Tibial artery (tissue), 4 donors: ENCODE data around the gene ARHGAP19.

Source experiments
- DNase-seq, 2 donors: peaks; one replicate each; pipeline ENCODE4 v3.0.0-alpha.2; 2019
- H3K27ac ChIP-seq, 2 donors: fragments of 200-600 bp; sonication (generic) in 1 of 2; 1 replicate in 1 of 2; 2 replicates in 1 of 2; pipeline ENCODE4 v1.5.1; 2018 to 2019; ENCODE audit warnings: mild to moderate bottlenecking in 1 of 2
- H3K27me3 ChIP-seq, 2 donors: fragments of 200-600 bp; sonication (generic) in 1 of 2; one replicate each; pipeline versions ENCODE4 v1.5.1 to v1.6.0; 2016 to 2019
- H3K36me3 ChIP-seq, 3 donors: fragments of 200-600 bp; sonication (generic) in 2 of 3; one replicate each; pipeline ENCODE4 v1.5.1; 2016 to 2019; ENCODE audit warnings: mild to moderate bottlenecking in 2 of 3
- H3K4me1 ChIP-seq, 4 donors: fragments of 200-600 bp; sonication (generic) in 2 of 4; 1 replicate in 3 of 4; 2 replicates in 1 of 4; pipeline ENCODE4 v1.5.1; 2016 to 2019
- H3K4me3 ChIP-seq, 2 donors: fragments of 200-600 bp; sonication (generic) in 1 of 2; 1 replicate in 1 of 2; 2 replicates in 1 of 2; pipeline ENCODE4 v1.5.1; 2018 to 2019; ENCODE audit warnings: mild to moderate bottlenecking in 2 of 2
- H3K9me3 ChIP-seq, 3 donors: fragments of 200-600 bp; sonication (generic) in 1 of 3; one replicate each; pipeline ENCODE4 v1.5.1; 2016 to 2019
- intact Hi-C: fragments of 100-400 bp; cut with DNase I; formaldehyde crosslinking; loops from one replicate; pipeline ENCODE4 v1.15.0; 2023; ENCODE audit warnings: low total_unique reads
- TF ChIP-seq, protein P1 (sequence below), 2 experiments: fragments of 200-600 bp in 1 of 2; fragments of 450-650 bp in 1 of 2; IDR thresholded peaks; one replicate each; pipeline ENCODE4 v1.5.1; 2017 to 2019; ENCODE audit warnings: antibody characterized with exemption in 2 of 2, mild to moderate bottlenecking in 1 of 2, moderate library complexity in 1 of 2

The ARHGAP19 gene

DNA sequence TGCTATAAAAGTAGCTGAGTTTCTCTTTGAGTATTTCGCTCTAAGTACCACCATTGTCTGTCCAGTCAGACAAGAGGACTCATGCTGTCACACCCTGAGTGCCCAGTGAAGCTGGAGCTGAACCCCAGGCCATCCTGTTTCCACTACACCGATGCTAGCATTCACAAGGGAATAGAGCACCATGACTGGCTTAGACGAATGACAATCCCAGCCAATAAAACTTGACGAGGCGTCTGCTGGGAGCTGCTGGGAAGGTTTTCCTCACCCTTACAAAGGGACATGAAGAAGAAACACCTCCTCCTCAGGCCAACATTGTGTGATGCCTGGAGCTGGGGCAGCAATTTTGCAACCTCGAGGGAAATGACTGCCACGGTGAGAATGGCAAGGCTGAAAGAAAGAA is 89.2 kb downstream of the ARHGAP19 start:
- H3K36me3 ChIP-seq, result no peaks in the 10 kb centered on the region
- no peaks in the 10 kb centered on the region for H3K4me1 ChIP-seq
- no peak for DNase-seq
- intact Hi-C loops, result no loop called here
- H3K27me3 ChIP-seq, result peaks cover 0 to 38% of the 10 kb centered on the region in 2 donors
- H3K27ac ChIP-seq, result no peak overlapping the region
- TF ChIP-seq, protein P1, sequence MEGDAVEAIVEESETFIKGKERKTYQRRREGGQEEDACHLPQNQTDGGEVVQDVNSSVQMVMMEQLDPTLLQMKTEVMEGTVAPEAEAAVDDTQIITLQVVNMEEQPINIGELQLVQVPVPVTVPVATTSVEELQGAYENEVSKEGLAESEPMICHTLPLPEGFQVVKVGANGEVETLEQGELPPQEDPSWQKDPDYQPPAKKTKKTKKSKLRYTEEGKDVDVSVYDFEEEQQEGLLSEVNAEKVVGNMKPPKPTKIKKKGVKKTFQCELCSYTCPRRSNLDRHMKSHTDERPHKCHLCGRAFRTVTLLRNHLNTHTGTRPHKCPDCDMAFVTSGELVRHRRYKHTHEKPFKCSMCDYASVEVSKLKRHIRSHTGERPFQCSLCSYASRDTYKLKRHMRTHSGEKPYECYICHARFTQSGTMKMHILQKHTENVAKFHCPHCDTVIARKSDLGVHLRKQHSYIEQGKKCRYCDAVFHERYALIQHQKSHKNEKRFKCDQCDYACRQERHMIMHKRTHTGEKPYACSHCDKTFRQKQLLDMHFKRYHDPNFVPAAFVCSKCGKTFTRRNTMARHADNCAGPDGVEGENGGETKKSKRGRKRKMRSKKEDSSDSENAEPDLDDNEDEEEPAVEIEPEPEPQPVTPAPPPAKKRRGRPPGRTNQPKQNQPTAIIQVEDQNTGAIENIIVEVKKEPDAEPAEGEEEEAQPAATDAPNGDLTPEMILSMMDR (IDR thresholded peaks at IDR 0.05), result no peak
- no peaks in the 10 kb centered on the region for H3K9me3 ChIP-seq
- H3K4me3 ChIP-seq, result no peak overlapping the region

DNA sequence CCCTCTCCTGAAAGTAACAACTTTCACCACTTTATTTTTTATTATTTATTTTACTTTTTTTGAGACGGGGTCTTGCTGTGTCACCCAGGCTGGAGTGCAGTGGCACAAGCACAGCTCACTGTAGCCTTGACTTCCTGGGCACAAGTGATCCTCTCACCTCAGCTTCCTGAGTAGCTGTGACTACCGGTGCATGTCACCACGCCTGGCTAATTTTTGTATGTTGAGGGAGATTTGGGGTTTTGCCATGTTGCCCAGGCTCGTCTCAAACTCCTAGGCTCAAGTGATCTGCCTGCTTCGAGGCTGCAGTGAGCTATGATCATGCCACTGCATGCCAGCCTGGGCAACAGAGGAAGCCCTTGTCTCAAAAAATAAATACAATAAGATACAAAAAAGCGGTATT is 91.8 kb downstream of the ARHGAP19 start:
- TF ChIP-seq, protein P1 (IDR thresholded peaks at IDR 0.05), result no peak

DNA sequence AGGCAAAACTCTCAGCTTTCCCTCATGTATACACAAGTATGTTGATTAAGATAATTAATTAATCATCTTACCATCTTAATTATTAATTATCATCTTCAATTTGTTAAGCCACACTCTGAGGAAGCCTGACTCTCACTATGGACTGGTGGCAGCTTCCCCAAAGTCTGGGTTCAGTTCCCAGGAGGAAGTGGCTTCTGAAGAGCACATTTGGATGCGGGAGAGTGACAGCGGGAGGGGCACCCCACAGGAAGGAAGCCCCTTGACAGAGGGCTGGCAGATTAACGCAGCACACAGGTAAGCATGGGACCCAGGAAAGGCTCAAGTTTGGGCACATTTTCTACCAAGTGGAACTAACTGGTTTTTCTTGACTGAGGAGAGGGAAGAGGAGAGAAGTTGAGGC is 93.3 kb downstream of the ARHGAP19 start:
- Histone ChIP-seq H3K27me3 (peaks cover 0 to 38% of the 10 kb centered on the region in 2 donors), H3K27ac (no peak overlapping the region), H3K4me1 (peaks cover 0 to 12% (median 8%) of the 10 kb centered on the region in 4 donors), H3K4me3 (no peak overlapping the region), H3K36me3 (no peaks in the 10 kb centered on the region), H3K9me3 (no peaks in the 10 kb centered on the region)
- intact Hi-C loops, result no loop called here
- no peak for DNase-seq
- TF ChIP-seq, protein P1 (IDR thresholded peaks at IDR 0.05), result no peak

More for the DNA sequence above, 91.8 kb downstream of the ARHGAP19 start:
- intact Hi-C loops, result no loop called here
- Histone ChIP-seq H3K27me3 (peaks cover 0 to 37% of the 10 kb centered on the region in 2 donors), H3K4me1 (peaks cover 0 to 10% (median 8%) of the 10 kb centered on the region in 4 donors), H3K27ac (no peak overlapping the region), H3K9me3 (no peaks in the 10 kb centered on the region), H3K4me3 (no peak overlapping the region), H3K36me3 (no peaks in the 10 kb centered on the region)
- DNase-seq, result no peak

DNA sequence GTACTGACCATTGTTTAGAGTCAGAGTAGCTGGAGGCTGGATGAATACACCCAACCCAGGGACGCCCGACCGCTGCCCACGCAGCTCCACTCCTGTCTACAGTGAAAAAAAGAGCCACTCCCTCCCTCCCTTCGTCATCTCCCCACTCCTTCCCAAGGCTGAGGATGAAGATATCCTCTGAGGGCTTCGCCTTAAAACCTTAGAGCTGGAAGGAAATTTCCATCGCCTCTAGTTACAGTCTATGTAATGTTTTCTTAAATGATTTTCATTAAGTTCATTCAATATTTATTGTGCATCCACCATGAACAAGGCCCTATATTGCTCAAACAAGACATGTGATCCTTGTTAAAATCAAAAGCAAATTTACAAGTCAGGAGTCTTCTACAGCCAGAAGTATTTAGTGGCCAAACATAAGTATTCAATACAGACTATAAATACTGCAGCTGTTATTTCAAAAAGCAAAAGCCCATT is 95.4 kb downstream of the ARHGAP19 start:
- Histone ChIP-seq H3K4me3 (no peak overlapping the region), H3K27me3 (peaks cover 0 to 59% of the 10 kb centered on the region in 2 donors), H3K9me3 (no peaks in the 10 kb centered on the region), H3K36me3 (no peaks in the 10 kb centered on the region), H3K4me1 (peaks cover 0 to 12% (median 8%) of the 10 kb centered on the region in 4 donors), H3K27ac (no peak overlapping the region)
- TF ChIP-seq, protein P1 (IDR thresholded peaks at IDR 0.05), result no peak
- no peak for DNase-seq
- intact Hi-C loops, result no loop called here

DNA sequence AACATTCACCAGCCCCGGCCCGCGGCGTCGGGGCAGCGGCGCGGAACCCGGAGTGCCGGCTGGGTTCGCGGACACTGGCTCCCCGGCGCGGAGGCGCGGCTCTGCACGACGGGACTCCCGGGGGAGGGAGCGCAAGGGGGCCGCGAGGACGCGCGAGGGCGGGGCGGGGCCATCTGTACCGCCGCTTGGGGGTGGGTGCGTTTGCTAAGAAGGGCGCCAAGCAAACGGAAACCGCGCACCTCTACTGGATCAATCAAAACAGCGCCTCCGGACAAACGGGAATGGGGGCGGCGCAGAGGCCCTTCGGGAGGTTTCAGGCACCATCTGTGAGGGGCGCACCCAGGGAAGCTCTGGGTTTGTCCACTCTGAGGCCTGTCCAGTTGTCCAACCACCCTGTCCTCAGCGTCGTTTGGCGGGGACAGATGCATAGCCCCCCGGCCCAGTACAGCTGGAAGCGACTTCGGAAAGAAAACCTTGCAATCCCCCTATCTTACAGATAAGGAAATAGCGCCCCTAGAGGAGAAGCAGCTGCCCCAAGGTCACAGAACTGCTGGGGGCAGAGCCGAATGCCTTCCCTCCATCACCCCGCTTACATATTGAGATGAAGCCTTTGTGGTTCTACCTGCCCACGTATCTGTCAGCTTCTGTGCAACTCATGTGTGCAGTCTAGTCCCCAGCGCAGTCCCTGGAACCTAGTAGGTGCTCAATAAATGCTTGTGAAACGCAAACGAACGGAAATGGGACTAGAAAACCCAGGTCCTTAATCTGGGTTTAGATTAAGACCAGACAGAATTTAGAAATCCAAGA is 96.0 kb downstream of the ARHGAP19 start:
- intact Hi-C loops, result no loop called here
- Histone ChIP-seq H3K27ac (no peak overlapping the region), H3K4me1 (peaks cover 0 to 12% (median 8%) of the 10 kb centered on the region in 4 donors), H3K36me3 (no peaks in the 10 kb centered on the region), H3K27me3 (peaks cover 0 to 59% of the 10 kb centered on the region in 2 donors), H3K4me3 (peak overlapping the region; percentile 37 to 49), H3K9me3 (no peaks in the 10 kb centered on the region)
- TF ChIP-seq, protein P1 (IDR thresholded peaks at IDR 0.05), result peak; percentile 43 to 54
- DNase-seq, result peak in 1 of 2 donors; percentile 32
